Mesenchymal stem cell (in vitro differentiated cells and primary cell): Measurements from ENCODE around the gene GOLGA3.

ENCODE experiments used
- DNase-seq: peaks from one replicate; pipeline ENCODE4 v3.0.0-alpha.2; 2013
- H2AFZ ChIP-seq: one replicate; pipeline ENCODE4 v1.6.1; 2013; ENCODE audit warnings: low read depth, mild to moderate bottlenecking, control low read depth, inconsistent platforms, low read length, moderate library complexity
- H2AK5ac ChIP-seq: 2 replicates; pipeline ENCODE4 v1.6.1; 2013; ENCODE audit warnings: low read length, moderate library complexity, mild to moderate bottlenecking, inconsistent platforms; ENCODE audit not compliant: severe bottlenecking
- H2BK120ac ChIP-seq: one replicate; pipeline ENCODE4 v1.6.1; 2013; ENCODE audit warnings: low read depth, mild to moderate bottlenecking, inconsistent platforms, low read length, moderate library complexity
- H2BK12ac ChIP-seq, 2 experiments: one replicate each; pipeline ENCODE4 v1.6.1; 2013; ENCODE audit warnings: inconsistent platforms in 2 of 2, low read length in 2 of 2, mild to moderate bottlenecking in 2 of 2, moderate library complexity in 2 of 2, control low read depth in 1 of 2
- H2BK15ac ChIP-seq: one replicate; pipeline ENCODE4 v1.6.1; 2013; ENCODE audit warnings: mild to moderate bottlenecking, low read depth, inconsistent platforms; ENCODE audit not compliant: poor library complexity, severe bottlenecking
- H2BK5ac ChIP-seq: 2 replicates; pipeline ENCODE4 v1.6.1; 2013; ENCODE audit warnings: low read depth, mild to moderate bottlenecking, low read length, control low read depth, inconsistent platforms; ENCODE audit not compliant: poor library complexity, severe bottlenecking
- H3K14ac ChIP-seq, 2 experiments: one replicate each; pipeline ENCODE4 v1.6.1; 2013; ENCODE audit warnings: inconsistent platforms in 2 of 2, low read length in 2 of 2, control low read depth in 1 of 2, mild to moderate bottlenecking in 1 of 2, moderate library complexity in 1 of 2
- H3K18ac ChIP-seq, 2 experiments: one replicate each; pipeline ENCODE4 v1.6.1; 2013; ENCODE audit warnings: inconsistent platforms in 2 of 2, low read length in 2 of 2, control low read depth in 1 of 2, low read depth in 1 of 2, mild to moderate bottlenecking in 1 of 2
- H3K23ac ChIP-seq, 2 experiments: one replicate each; pipeline ENCODE4 v1.6.1; 2013; ENCODE audit warnings: inconsistent platforms in 2 of 2, low read length in 2 of 2, mild to moderate bottlenecking in 2 of 2, moderate library complexity in 2 of 2, control low read depth in 1 of 2
- H3K27ac ChIP-seq: 2 replicates; pipeline ENCODE4 v1.5.1; 2013; ENCODE audit warnings: mild to moderate bottlenecking, moderate library complexity, low read length, control low read depth, inconsistent platforms; ENCODE audit not compliant: poor library complexity, severe bottlenecking
- H3K27me3 ChIP-seq, 2 experiments: 2 replicates each; pipeline versions ENCODE4 v1.6.1 to v1.7.0; 2013; ENCODE audit warnings: low read length in 2 of 2, mild to moderate bottlenecking in 2 of 2, moderate library complexity in 2 of 2, control low read depth in 1 of 2, inconsistent platforms in 1 of 2; ENCODE audit not compliant: control insufficient read depth in 1 of 2, insufficient read depth in 1 of 2
- H3K36me3 ChIP-seq, 2 experiments: 2 replicates each; pipeline versions ENCODE4 v1.6.1 to v1.7.0; 2013; ENCODE audit warnings: low read length in 2 of 2, control low read depth in 1 of 2, inconsistent platforms in 1 of 2, low read depth in 1 of 2, mild to moderate bottlenecking in 1 of 2; ENCODE audit not compliant: insufficient read depth in 2 of 2, control insufficient read depth in 1 of 2
- H3K4ac ChIP-seq, 2 experiments: one replicate each; pipeline ENCODE4 v1.6.1; 2013; ENCODE audit warnings: inconsistent platforms in 2 of 2, low read length in 2 of 2, mild to moderate bottlenecking in 2 of 2, moderate library complexity in 2 of 2, control low read depth in 1 of 2, low read depth in 1 of 2
- H3K4me1 ChIP-seq: 2 replicates; pipeline ENCODE4 v1.6.1; 2013; ENCODE audit warnings: low read depth, low read length, control low read depth; ENCODE audit not compliant: control insufficient read depth, insufficient read depth
- H3K4me2 ChIP-seq: 2 replicates; pipeline ENCODE4 v1.6.1; 2013; ENCODE audit warnings: low read length, mild to moderate bottlenecking, inconsistent platforms; ENCODE audit not compliant: poor library complexity, severe bottlenecking
- H3K4me3 ChIP-seq, 2 experiments: 2 replicates each; pipeline versions ENCODE4 v1.5.1 to v1.7.0; 2013; ENCODE audit warnings: low read length in 2 of 2, mild to moderate bottlenecking in 2 of 2, control low read depth in 1 of 2, low read depth in 1 of 2; ENCODE audit not compliant: insufficient read depth in 1 of 2
- H3K79me1 ChIP-seq: replicated peaks from 2 replicates; pipeline ENCODE4 v1.6.1; 2013; ENCODE audit warnings: mild to moderate bottlenecking, control low read depth, low read length, inconsistent platforms; ENCODE audit not compliant: poor library complexity, severe bottlenecking
- H3K9ac ChIP-seq: 2 replicates; pipeline ENCODE4 v1.7.0; 2013; ENCODE audit warnings: mild to moderate bottlenecking, low read length, moderate library complexity
- H3K9me3 ChIP-seq: 2 replicates; pipeline ENCODE4 v1.7.0; 2013; ENCODE audit warnings: mild to moderate bottlenecking, low read length; ENCODE audit not compliant: control insufficient read depth
- H4K8ac ChIP-seq: one replicate; pipeline ENCODE4 v1.6.1; 2013; ENCODE audit warnings: inconsistent platforms, mild to moderate bottlenecking, low read length, moderate library complexity
- H4K91ac ChIP-seq: one replicate; pipeline ENCODE4 v1.6.1; 2013; ENCODE audit warnings: mild to moderate bottlenecking, low read length, inconsistent platforms
- WGBS: methylation state at CpG from one replicate; pipeline ENCODE4 v1.1.7; 2013; ENCODE audit warnings: mixed read lengths; 5-methylcytosine and 5-hydroxymethylcytosine counted together

GOLGA3 gene

GRCh38 chr12:132784580-132784979 lies 44.1 kb downstream of the GOLGA3 start:
- Histone ChIP-seq H2BK5ac (no peak overlapping the region), H2BK15ac (no peak overlapping the region), H3K18ac (no peak overlapping the region), H4K8ac (peak overlapping the region; percentile 27), H3K4me1 (no peaks in the 10 kb centered on the region), H2AK5ac (no peak overlapping the region), H3K27me3 (no peaks in the 10 kb centered on the region), H3K4ac (no peak overlapping the region), H4K91ac (peak overlapping the region; percentile 81), H2BK12ac (no peak overlapping the region), H3K14ac (peak overlapping the region in 1 of 2 experiments; percentile 69), H3K9ac (no peak overlapping the region), H3K23ac (no peak overlapping the region), H3K4me2 (no peak overlapping the region), H3K9me3 (no peaks in the 10 kb centered on the region), H3K36me3 (peaks cover 79 to 90% of the 10 kb centered on the region in 2 experiments), H2AFZ (no peak overlapping the region), H3K4me3 (no peak overlapping the region), H3K79me1 (peaks cover 45% of the 10 kb centered on the region), H2BK120ac (no peak overlapping the region), H3K27ac (no peak overlapping the region)
- WGBS = 91% methylated on average over 9 of the region's 9 CpGs
- no peak for DNase-seq

GRCh38 chr12:132783917-132784531 lies 44.6 kb downstream of the GOLGA3 start:
- H3K4me2 ChIP-seq = no peak overlapping the region
- H2BK5ac ChIP-seq = no peak overlapping the region
- H2BK12ac ChIP-seq = no peak overlapping the region
- no peaks in the 10 kb centered on the region for H3K9me3 ChIP-seq
- H3K27ac ChIP-seq = no peak overlapping the region
- 88% methylated on average over 22 of the region's 22 CpGs for WGBS
- H3K36me3 ChIP-seq = peaks cover 78 to 87% of the 10 kb centered on the region in 2 experiments
- no peak overlapping the region for H2AK5ac ChIP-seq
- no peak overlapping the region for H3K4ac ChIP-seq
- H4K91ac ChIP-seq = no peak overlapping the region
- no peaks in the 10 kb centered on the region for H3K27me3 ChIP-seq
- no peak overlapping the region for H3K14ac ChIP-seq
- H2BK120ac ChIP-seq = no peak overlapping the region
- no peak overlapping the region for H2AFZ ChIP-seq
- H3K79me1 ChIP-seq = peaks cover 41% of the 10 kb centered on the region
- no peak overlapping the region for H3K9ac ChIP-seq
- no peak overlapping the region for H2BK15ac ChIP-seq
- peak; percentile 24 for DNase-seq
- no peak overlapping the region for H3K23ac ChIP-seq
- no peak overlapping the region for H3K18ac ChIP-seq
- H4K8ac ChIP-seq = no peak overlapping the region
- no peaks in the 10 kb centered on the region for H3K4me1 ChIP-seq
- no peak overlapping the region for H3K4me3 ChIP-seq

- H3K4me1 ChIP-seq = no peaks in the 10 kb centered on the region
- H2BK5ac ChIP-seq = no peak overlapping the region
- no peak overlapping the region for H3K9ac ChIP-seq
- no peak overlapping the region for H2BK15ac ChIP-seq
- H2AFZ ChIP-seq = no peak overlapping the region
- no peak overlapping the region for H3K4me3 ChIP-seq
- H4K91ac ChIP-seq = no peak overlapping the region
- no peak overlapping the region for H4K8ac ChIP-seq
- H2BK12ac ChIP-seq = no peak overlapping the region
- no peak overlapping the region for H3K4ac ChIP-seq
- WGBS = 97% methylated on average over 12 of the region's 12 CpGs
- no peak overlapping the region for H2AK5ac ChIP-seq
- no peak overlapping the region for H3K14ac ChIP-seq
- no peak overlapping the region for H3K18ac ChIP-seq
- no peak overlapping the region for H3K4me2 ChIP-seq
- H3K27me3 ChIP-seq = no peaks in the 10 kb centered on the region
- no peak overlapping the region for H3K23ac ChIP-seq
- peaks cover 41% of the 10 kb centered on the region for H3K79me1 ChIP-seq
- peaks cover 82 to 91% of the 10 kb centered on the region in 2 experiments for H3K36me3 ChIP-seq
- no peak overlapping the region for H2BK120ac ChIP-seq
- DNase-seq = no peak
- H3K27ac ChIP-seq = no peak overlapping the region
- H3K9me3 ChIP-seq = no peaks in the 10 kb centered on the region
Measured at GRCh38 chr12:132781938-132782337, 46.7 kb downstream of the GOLGA3 start.

GRCh38 chr12:132779781-132780353 lies 48.8 kb downstream of the GOLGA3 start:
- no peak overlapping the region for H3K18ac ChIP-seq
- H2BK5ac ChIP-seq = no peak overlapping the region
- no peaks in the 10 kb centered on the region for H3K27me3 ChIP-seq
- peaks cover 88 to 93% of the 10 kb centered on the region in 2 experiments for H3K36me3 ChIP-seq
- H2AFZ ChIP-seq = no peak overlapping the region
- no peak overlapping the region for H3K4me3 ChIP-seq
- no peak overlapping the region for H3K4me2 ChIP-seq
- DNase-seq = no peak
- H3K79me1 ChIP-seq = peaks cover 34% of the 10 kb centered on the region
- no peak overlapping the region for H3K9ac ChIP-seq
- H2BK15ac ChIP-seq = no peak overlapping the region
- no peak overlapping the region for H2BK120ac ChIP-seq
- H3K14ac ChIP-seq = peak overlapping the region in 1 of 2 experiments; percentile 69
- no peak overlapping the region for H4K8ac ChIP-seq
- H2AK5ac ChIP-seq = no peak overlapping the region
- H3K27ac ChIP-seq = no peak overlapping the region
- no peak overlapping the region for H3K4ac ChIP-seq
- no peaks in the 10 kb centered on the region for H3K4me1 ChIP-seq
- no peak overlapping the region for H4K91ac ChIP-seq
- H3K9me3 ChIP-seq = no peaks in the 10 kb centered on the region
- H2BK12ac ChIP-seq = no peak overlapping the region
- no peak overlapping the region for H3K23ac ChIP-seq
- 99% methylated on average over 29 of the region's 30 CpGs for WGBS
